ENCODE data around the gene MRPL18. TPM values are rescaled to one million over a fixed set of nuclear protein-coding genes. Genes with fewer than 3 reads are reported as not detected.
A peak's percentile ranks its signal among the peaks of the same experiment; 100 is the strongest.

MRPL18 gene
- total RNA-seq, 4 donors from 2014 or later = 38.0 to 85.2 (median 74.1) TPM

DNA sequence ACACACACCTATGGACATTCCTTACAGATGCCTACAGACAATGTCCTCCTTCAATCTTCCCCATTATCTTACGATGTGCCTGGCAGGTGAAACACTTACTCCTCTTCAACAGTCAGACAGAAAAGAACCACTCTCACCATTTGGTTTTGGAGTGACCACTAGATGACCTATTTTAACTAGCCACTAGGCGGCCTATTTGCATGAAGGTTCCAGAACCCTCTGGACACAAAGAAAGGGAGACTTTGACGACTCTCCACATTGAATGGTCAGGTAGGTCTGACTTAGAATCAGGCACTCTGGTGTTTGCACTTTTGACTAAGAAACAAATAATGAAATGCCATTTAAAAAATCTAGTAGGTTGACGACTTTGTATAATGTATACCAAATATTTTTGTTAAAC is 51.8 kb downstream of the MRPL18 start:
- Histone ChIP-seq H3K27me3 (no peaks in the 10 kb centered on the region), H3K27ac (no peak overlapping the region), H3K4me1 (no peaks in the 10 kb centered on the region), H3K9me3 (no peaks in the 10 kb centered on the region), H3K4me3 (no peak overlapping the region), H3K36me3 (no peaks in the 10 kb centered on the region)
- TF ChIP-seq EP300 (IDR thresholded peaks at IDR 0.05) = no peak
- TF ChIP-seq, protein P1, sequence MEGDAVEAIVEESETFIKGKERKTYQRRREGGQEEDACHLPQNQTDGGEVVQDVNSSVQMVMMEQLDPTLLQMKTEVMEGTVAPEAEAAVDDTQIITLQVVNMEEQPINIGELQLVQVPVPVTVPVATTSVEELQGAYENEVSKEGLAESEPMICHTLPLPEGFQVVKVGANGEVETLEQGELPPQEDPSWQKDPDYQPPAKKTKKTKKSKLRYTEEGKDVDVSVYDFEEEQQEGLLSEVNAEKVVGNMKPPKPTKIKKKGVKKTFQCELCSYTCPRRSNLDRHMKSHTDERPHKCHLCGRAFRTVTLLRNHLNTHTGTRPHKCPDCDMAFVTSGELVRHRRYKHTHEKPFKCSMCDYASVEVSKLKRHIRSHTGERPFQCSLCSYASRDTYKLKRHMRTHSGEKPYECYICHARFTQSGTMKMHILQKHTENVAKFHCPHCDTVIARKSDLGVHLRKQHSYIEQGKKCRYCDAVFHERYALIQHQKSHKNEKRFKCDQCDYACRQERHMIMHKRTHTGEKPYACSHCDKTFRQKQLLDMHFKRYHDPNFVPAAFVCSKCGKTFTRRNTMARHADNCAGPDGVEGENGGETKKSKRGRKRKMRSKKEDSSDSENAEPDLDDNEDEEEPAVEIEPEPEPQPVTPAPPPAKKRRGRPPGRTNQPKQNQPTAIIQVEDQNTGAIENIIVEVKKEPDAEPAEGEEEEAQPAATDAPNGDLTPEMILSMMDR (IDR thresholded peaks at IDR 0.05) = peak in 1 of 5 experiments; percentile 6
- TF ChIP-seq POLR2A (IDR thresholded peaks at IDR 0.05) = no peak
- 69 to 72% methylated on average over 4 of the region's 4 CpGs for WGBS, 2 donors
- no peak for DNase-seq (ENCODE audit: low spot score in 2 of 2)

DNA sequence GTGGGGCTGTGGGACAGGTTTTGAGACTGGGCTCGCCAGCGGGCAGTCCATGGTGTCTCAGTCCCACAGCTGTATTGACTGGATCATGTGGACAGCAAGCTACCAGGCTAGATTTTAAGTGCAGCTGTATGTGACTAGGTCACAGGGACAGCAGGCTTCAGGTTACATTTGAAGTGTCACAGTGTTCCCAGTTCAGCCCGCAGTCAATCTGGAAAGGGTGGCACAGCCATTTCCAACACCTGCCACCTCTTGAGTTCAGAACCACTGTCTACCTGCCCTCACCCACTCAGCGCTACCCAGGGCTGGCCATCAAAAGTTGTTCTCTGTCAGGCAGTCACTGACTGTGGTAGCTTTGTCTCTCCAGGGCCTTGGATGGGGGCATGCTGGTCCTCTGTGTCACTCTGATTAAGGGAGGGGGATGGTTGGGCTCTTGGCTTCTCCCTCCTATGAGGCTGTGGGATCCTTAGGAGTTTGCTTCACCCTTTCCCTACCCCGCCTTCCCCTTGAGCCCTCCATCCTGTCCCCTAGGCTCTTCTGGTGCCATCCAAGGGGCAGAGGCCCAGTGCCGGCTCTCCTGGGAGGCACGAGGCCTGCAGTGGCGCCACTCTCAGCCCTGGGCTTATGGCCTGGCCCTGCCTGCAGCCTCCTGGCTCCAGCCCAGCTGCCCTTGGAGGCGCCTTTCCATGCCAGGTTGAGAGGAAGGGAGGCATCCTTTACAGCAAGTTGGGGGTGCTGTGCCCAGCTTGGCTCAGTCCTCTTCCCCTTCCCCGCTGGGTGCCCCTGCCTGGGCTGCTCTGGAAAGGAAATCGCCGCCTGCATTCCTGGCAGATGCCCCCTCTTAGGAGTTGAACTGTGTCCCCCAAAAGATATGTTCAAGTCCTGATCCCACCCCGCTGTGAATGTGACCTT is 54.7 kb downstream of the MRPL18 start:
- no peaks in the 10 kb centered on the region for H3K36me3 ChIP-seq

More for the DNA sequence above, 54.7 kb downstream of the MRPL18 start:
- Histone ChIP-seq H3K27me3 (no peaks in the 10 kb centered on the region), H3K27ac (no peak overlapping the region), H3K9me3 (peaks cover 0 to 11% (median 0%) of the 10 kb centered on the region in 4 donors), H3K4me3 (no peak overlapping the region), H3K4me1 (no peaks in the 10 kb centered on the region)
- WGBS, 2 donors = 81 to 87% methylated on average over 13 of the region's 13 CpGs
- DNase-seq (ENCODE audit: low spot score in 2 of 2) = no peak
- TF ChIP-seq, protein P1 (IDR thresholded peaks at IDR 0.05) = no peak
- no peak for TF ChIP-seq EP300 (IDR thresholded peaks at IDR 0.05)
- TF ChIP-seq POLR2A (IDR thresholded peaks at IDR 0.05) = no peak

Small RNAs within 50 kb of the gene (small RNA-seq; reads per million reads assigned to genes)
- 31.1 reads per million, percentile 93 among the genes with 10 or more reads in this experiment for gene SNORA20
- not detected for gene SNORA29

Other genes with a start within 250 kb of the MRPL18 start
- gene SOD2, start 97.2 kb upstream of the MRPL18 start, total RNA-seq = 100 to 1,000 TPM in 3 of 4 donors, 10 to 100 TPM in 1; 95.6 to 457 (median 287) TPM
- gene WTAP, start 63.0 kb upstream of the MRPL18 start, total RNA-seq = 10 to 100 TPM; 69.3 to 81.4 (median 78.0) TPM
- 10 to 100 TPM in 3 of 4 donors, 1 to 10 TPM in 1; 8.1 to 20.6 (median 17.1) TPM for gene ACAT2, start 28.4 kb upstream of the MRPL18 start, total RNA-seq
- 100 to 1,000 TPM in 2 of 4 donors, 10 to 100 TPM in 2; 81.0 to 106 (median 102) TPM for gene TCP1, start 865 bp upstream of the MRPL18 start, total RNA-seq
- gene PNLDC1, start 9.8 kb downstream of the MRPL18 start, total RNA-seq = 1 to 10 TPM in 1 of 4 donors, not detected in 3; 1.1 TPM
- not detected for gene MAS1, start 100.5 kb downstream of the MRPL18 start, total RNA-seq
- 10 to 100 TPM; 60.1 to 81.3 (median 68.5) TPM for gene IGF2R, start 178.6 kb downstream of the MRPL18 start, total RNA-seq